ENCODE data around the gene CHRNA10. TPM values are rescaled to one million over a fixed set of nuclear protein-coding genes. Genes with fewer than 3 reads are reported as not detected.
A peak's percentile ranks its signal among the peaks of the same experiment; 100 is the strongest.

Gene CHRNA10
- total RNA-seq, 1 experiment from 2014 or later = 3.6 TPM

- Histone ChIP-seq H3K4me3 (ENCODE audit: low read depth, low read length) (no peak overlapping the region), H3K36me3 (ENCODE audit: control insufficient read depth, insufficient read depth, low read length) (no peaks in the 10 kb centered on the region), H3K27me3 (replicated peaks; ENCODE audit: control insufficient read depth, insufficient read depth, low read length) (no peaks in the 10 kb centered on the region), H3K9me3 (no peaks in the 10 kb centered on the region), H3K4me1 (no peaks in the 10 kb centered on the region)
- intact Hi-C loops (cut with micrococcal nuclease; ENCODE audit: unreplicated experiment) = no loop called here
- Mint-ChIP-seq H3K9me3 (ENCODE audit: unreplicated experiment) (no peaks in the 10 kb centered on the region), H3K36me3 (ENCODE audit: insufficient read depth, unreplicated experiment) (no peaks in the 10 kb centered on the region), H3K4me3 (ENCODE audit: unreplicated experiment) (no peak overlapping the region), H3K27me3 (ENCODE audit: insufficient read depth, unreplicated experiment) (no peaks in the 10 kb centered on the region), H3K4me1 (ENCODE audit: low read depth, unreplicated experiment) (no peaks in the 10 kb centered on the region), H3K27ac (ENCODE audit: unreplicated experiment) (no peak overlapping the region)
- no TSS peak for BruUV-seq (replicated peaks)
- no peak for TF ChIP-seq CTCF (IDR thresholded peaks at IDR 0.05; ENCODE audit: insufficient read depth in 1 of 2, low read depth in 1 of 2, low read length in 1 of 2, severe bottlenecking in 1 of 2, unreplicated experiment in 1 of 2)
- ChIA-PET POLR2A (no interaction called here), CTCF (no interaction called here)
- peak in 1 of 2 experiments; percentile 7 for DNase-seq
These were observed 35.4 kb downstream of the CHRNA10 start for GRCh38 chr11:3635641-3636375.

GRCh38 chr11:3632070-3632660 lies 39.0 kb downstream of the CHRNA10 start:
- POLR2A ChIA-PET = interaction anchor here (0.6 kb wide), 1 partner anchor 486 kb away, joined by 7 read pairs; no protein-coding TSS in a partner anchor
- intact Hi-C loops (cut with micrococcal nuclease; ENCODE audit: unreplicated experiment) = no loop called here
- no peak overlapping the region for H3K27ac Mint-ChIP-seq (ENCODE audit: unreplicated experiment)
- DNase-seq = peak in 1 of 2 experiments; percentile 15
- peaks cover 4% of the 10 kb centered on the region for H3K36me3 Mint-ChIP-seq (ENCODE audit: insufficient read depth, unreplicated experiment)
- H3K9me3 Mint-ChIP-seq (ENCODE audit: unreplicated experiment) = no peaks in the 10 kb centered on the region
- Histone ChIP-seq H3K4me3 (ENCODE audit: low read depth, low read length) (no peak overlapping the region), H3K36me3 (ENCODE audit: control insufficient read depth, insufficient read depth, low read length) (no peaks in the 10 kb centered on the region), H3K9me3 (no peaks in the 10 kb centered on the region), H3K27me3 (replicated peaks; ENCODE audit: control insufficient read depth, insufficient read depth, low read length) (no peaks in the 10 kb centered on the region), H3K4me1 (peaks cover 2% of the 10 kb centered on the region; the same call in 1 of the 2 replicates)
- no peaks in the 10 kb centered on the region for H3K27me3 Mint-ChIP-seq (ENCODE audit: insufficient read depth, unreplicated experiment)
- TF ChIP-seq CTCF (IDR thresholded peaks at IDR 0.05; ENCODE audit: insufficient read depth in 1 of 2, low read depth in 1 of 2, low read length in 1 of 2, severe bottlenecking in 1 of 2, unreplicated experiment in 1 of 2) = no peak
- CTCF ChIA-PET = no interaction called here
- no peaks in the 10 kb centered on the region for H3K4me1 Mint-ChIP-seq (ENCODE audit: low read depth, unreplicated experiment)
- no TSS peak for BruUV-seq (replicated peaks)
- no peak overlapping the region for H3K4me3 Mint-ChIP-seq (ENCODE audit: unreplicated experiment)

GRCh38 chr11:3631331-3631730 lies 39.9 kb downstream of the CHRNA10 start:
- no peaks in the 10 kb centered on the region for H3K9me3 ChIP-seq
- H3K27me3 ChIP-seq (replicated peaks; ENCODE audit: control insufficient read depth, insufficient read depth, low read length) = no peaks in the 10 kb centered on the region
- Mint-ChIP-seq H3K4me1 (ENCODE audit: low read depth, unreplicated experiment) (no peaks in the 10 kb centered on the region), H3K36me3 (ENCODE audit: insufficient read depth, unreplicated experiment) (peaks cover 4% of the 10 kb centered on the region), H3K27me3 (ENCODE audit: insufficient read depth, unreplicated experiment) (no peaks in the 10 kb centered on the region), H3K9me3 (ENCODE audit: unreplicated experiment) (no peaks in the 10 kb centered on the region), H3K4me3 (ENCODE audit: unreplicated experiment) (no peak overlapping the region), H3K27ac (ENCODE audit: unreplicated experiment) (no peak overlapping the region)
- BruUV-seq (replicated peaks) = no TSS peak
- POLR2A ChIA-PET = no interaction called here
- H3K4me3 ChIP-seq (ENCODE audit: low read depth, low read length) = no peak overlapping the region
- intact Hi-C loops (cut with micrococcal nuclease; ENCODE audit: unreplicated experiment) = no loop called here
- H3K36me3 ChIP-seq (ENCODE audit: control insufficient read depth, insufficient read depth, low read length) = no peaks in the 10 kb centered on the region
- peaks cover 5% of the 10 kb centered on the region; the same call in 1 of the 2 replicates for H3K4me1 ChIP-seq
- TF ChIP-seq CTCF (IDR thresholded peaks at IDR 0.05; ENCODE audit: insufficient read depth in 1 of 2, low read depth in 1 of 2, low read length in 1 of 2, severe bottlenecking in 1 of 2, unreplicated experiment in 1 of 2) = no peak
- CTCF ChIA-PET = no interaction called here
- no peak for DNase-seq

Data from Caco-2 (cell line).